Keratinocyte (primary cell): ENCODE data around the gene SLC25A43. TPM values are rescaled to one million over a fixed set of nuclear protein-coding genes. Genes with fewer than 3 reads are reported as not detected.
A peak's percentile ranks its signal among the peaks of the same experiment; 100 is the strongest.

Experiments
- DNase-seq: peaks from one replicate; pipeline ENCODE4 v3.0.0-alpha.2; 2011; ENCODE audit warnings: low read depth, missing footprints, low spot score
- FAIRE-seq: peaks from 2 replicates; lab custom pipeline; 2011; peaks lifted over from hg19 to GRCh38; lab: Jason Lieb, UNC
- H2AFZ ChIP-seq: 2 replicates; pipeline ENCODE4 v1.6.0; 2012; ENCODE audit warnings: low read length, control low read depth, inconsistent platforms; ENCODE audit not compliant: control insufficient read depth
- H3K27ac ChIP-seq: 2 replicates; pipeline ENCODE4 v1.5.1; 2011; ENCODE audit warnings: low read length; ENCODE audit not compliant: control insufficient read depth, insufficient read depth
- H3K27me3 ChIP-seq: 3 replicates; pipeline ENCODE4 v1.6.0; 2011; ENCODE audit warnings: low read length; ENCODE audit not compliant: control insufficient read depth, insufficient read depth; ENCODE audit errors: extremely low read depth
- H3K36me3 ChIP-seq, 2 experiments: 2 replicates in 1 of 2; 3 replicates in 1 of 2; pipeline ENCODE4 v1.5.1; 2011; ENCODE audit warnings: low read length in 2 of 2, mild to moderate bottlenecking in 1 of 2; ENCODE audit not compliant: control insufficient read depth in 2 of 2, insufficient read depth in 2 of 2; ENCODE audit errors: extremely low read depth in 1 of 2
- H3K4me1 ChIP-seq: 3 replicates; pipeline ENCODE4 v1.5.1; 2011; ENCODE audit warnings: low read length; ENCODE audit not compliant: control insufficient read depth, insufficient read depth; ENCODE audit errors: extremely low read depth
- H3K4me2 ChIP-seq: 3 replicates; pipeline ENCODE4 v1.6.0; 2011; ENCODE audit warnings: low read depth, low read length; ENCODE audit not compliant: control insufficient read depth, insufficient read depth; ENCODE audit errors: extremely low read depth
- H3K4me3 ChIP-seq, 3 experiments: fragments of 200-600 bp in 1 of 3; sonication (generic) in 1 of 3; 2 replicates in 2 of 3; 3 replicates in 1 of 3; pipeline ENCODE4 v1.5.1; 2011 to 2016; ENCODE audit warnings: low read length in 3 of 3, mild to moderate bottlenecking in 3 of 3, control low read depth in 2 of 3, inconsistent platforms in 1 of 3, low read depth in 1 of 3, mixed read lengths in 1 of 3, mixed run types in 1 of 3, moderate library complexity in 1 of 3; ENCODE audit not compliant: control insufficient read depth in 2 of 3, insufficient read depth in 2 of 3; ENCODE audit errors: extremely low read depth in 1 of 3
- H3K79me2 ChIP-seq: 2 replicates; pipeline ENCODE4 v1.6.0; 2012; ENCODE audit warnings: low read length; ENCODE audit not compliant: control insufficient read depth, insufficient read depth
- H3K9ac ChIP-seq: 3 replicates; pipeline ENCODE4 v1.6.0; 2011; ENCODE audit warnings: low read length; ENCODE audit not compliant: control insufficient read depth, insufficient read depth; ENCODE audit errors: extremely low read depth
- H3K9me1 ChIP-seq: 3 replicates; pipeline ENCODE4 v1.6.0; 2011; ENCODE audit warnings: low read length; ENCODE audit not compliant: control insufficient read depth, insufficient read depth; ENCODE audit errors: extremely low read depth
- H3K9me3 ChIP-seq: 2 replicates; pipeline ENCODE4 v1.5.1; 2012; ENCODE audit warnings: low read depth, low read length; ENCODE audit not compliant: control insufficient read depth
- H4K20me1 ChIP-seq: 3 replicates; pipeline ENCODE4 v1.6.0; 2011; ENCODE audit warnings: low read length; ENCODE audit not compliant: control insufficient read depth, insufficient read depth; ENCODE audit errors: extremely low read depth
- EZH2 ChIP-seq: IDR thresholded peaks from one replicate; pipeline ENCODE4 v1.6.1; 2012; ENCODE audit warnings: inconsistent platforms, mild to moderate bottlenecking, low read length, moderate library complexity
- dilution Hi-C: fragments of 300-500 bp; cut with MboI; formaldehyde crosslinking; loops from one replicate; pipeline ENCODE4 v1.7.0; 2020; ENCODE audit warnings: low sequenced_read_pairs; ENCODE audit not compliant: extremely low pct_ligation_motif_present
- polyA plus RNA-seq, 5 experiments: library from polyadenylated mRNA; depleted of rRNA in 3 of 5; stranded (reverse) in 3 of 5; stranded (forward) in 1 of 5; unstranded in 1 of 5; fragments of >200 nt; gene quantifications; 1 replicate in 1 of 5; 2 replicates in 3 of 5; 3 replicates in 1 of 5; pipeline versions ENCODE4 v1.2.1 to v1.2.3, GENCODE V29; 2011 to 2012; ENCODE audit warnings: missing spikeins in 2 of 5, low read depth in 1 of 5, low replicate concordance in 1 of 5
- TF ChIP-seq, protein P1 (sequence below), 3 experiments: IDR thresholded peaks in 1 of 3; conservative IDR thresholded peaks in 1 of 3; optimal IDR thresholded peaks in 1 of 3; 2 replicates in 2 of 3; 3 replicates in 1 of 3; pipeline versions ENCODE3 to v1.5.1; 2011; ENCODE audit warnings: low read length in 3 of 3, mild to moderate bottlenecking in 3 of 3, moderate library complexity in 2 of 3, control low read depth in 1 of 3, inconsistent platforms in 1 of 3; ENCODE audit not compliant: insufficient read depth in 2 of 3; ENCODE audit errors: extremely low read depth in 1 of 3

SLC25A43 gene
- polyA plus RNA-seq, 1 donor (not counting 4 experiments of a cell fraction or from before 2014, with no cell fraction given) = 23.0 TPM

DNA sequence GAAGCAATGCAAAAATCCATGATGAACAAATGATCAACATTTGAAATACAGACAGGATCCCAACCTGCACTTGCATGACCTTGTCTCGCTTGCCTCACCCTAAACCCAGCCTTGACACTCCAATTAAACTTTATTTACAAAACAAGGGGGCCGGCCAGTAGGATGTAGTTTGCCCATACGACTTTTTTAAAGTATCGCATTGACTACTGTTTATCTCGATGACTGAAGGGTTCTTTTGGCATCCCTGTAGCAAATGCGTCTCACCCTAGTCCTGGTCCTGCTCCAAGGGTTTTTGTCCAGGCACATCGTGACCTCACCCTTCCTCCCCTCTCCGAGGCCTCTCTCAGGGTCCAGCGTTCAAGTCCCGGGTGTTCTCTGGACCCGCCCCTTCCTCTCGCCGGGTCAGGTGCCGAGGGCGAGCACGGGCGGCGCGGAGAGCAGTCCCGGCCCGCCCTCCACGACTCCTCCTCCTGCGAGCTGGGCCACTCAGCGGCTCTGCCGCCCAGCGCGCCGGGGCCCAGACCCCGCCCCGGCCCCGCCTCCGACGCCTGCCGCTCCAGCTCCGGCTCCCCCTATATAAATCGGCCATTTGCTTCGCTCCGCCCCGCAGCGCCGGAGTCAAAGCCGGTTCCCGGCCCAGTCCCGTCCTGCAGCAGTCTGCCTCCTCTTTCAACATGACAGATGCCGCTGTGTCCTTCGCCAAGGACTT is 68.9 kb downstream of the SLC25A43 start, which contains the start of gene SLC25A5:
Gene SLC25A5 (plus strand): TSS at position 603 of the 709 bp plus-strand sequence. CDS start 72 bp downstream, at position 675.
- dilution Hi-C loops = no loop called here
- Histone ChIP-seq H3K79me2 (peaks cover 9% of the 10 kb centered on the region), H3K4me2 (peak within 1 kb of the TSS; percentile 80), H3K9me1 (no peaks in the 10 kb centered on the region), H3K4me3 (peak within 1 kb of the TSS; percentile 77 to 82 (median 77)), H3K27me3 (no peaks in the 10 kb centered on the region), H3K9me3 (no peaks in the 10 kb centered on the region), H3K4me1 (no peaks in the 10 kb centered on the region), H2AFZ (peak within 1 kb of the TSS; percentile 66), H3K9ac (peak within 1 kb of the TSS; percentile 87), H3K27ac (peak within 1 kb of the TSS; percentile 69), H4K20me1 (peaks cover 7% of the 10 kb centered on the region), H3K36me3 (peaks cover 0 to 9% of the 10 kb centered on the region in 2 experiments)
- DNase-seq (no peak), FAIRE-seq (no peak)
- TF ChIP-seq, protein P1, sequence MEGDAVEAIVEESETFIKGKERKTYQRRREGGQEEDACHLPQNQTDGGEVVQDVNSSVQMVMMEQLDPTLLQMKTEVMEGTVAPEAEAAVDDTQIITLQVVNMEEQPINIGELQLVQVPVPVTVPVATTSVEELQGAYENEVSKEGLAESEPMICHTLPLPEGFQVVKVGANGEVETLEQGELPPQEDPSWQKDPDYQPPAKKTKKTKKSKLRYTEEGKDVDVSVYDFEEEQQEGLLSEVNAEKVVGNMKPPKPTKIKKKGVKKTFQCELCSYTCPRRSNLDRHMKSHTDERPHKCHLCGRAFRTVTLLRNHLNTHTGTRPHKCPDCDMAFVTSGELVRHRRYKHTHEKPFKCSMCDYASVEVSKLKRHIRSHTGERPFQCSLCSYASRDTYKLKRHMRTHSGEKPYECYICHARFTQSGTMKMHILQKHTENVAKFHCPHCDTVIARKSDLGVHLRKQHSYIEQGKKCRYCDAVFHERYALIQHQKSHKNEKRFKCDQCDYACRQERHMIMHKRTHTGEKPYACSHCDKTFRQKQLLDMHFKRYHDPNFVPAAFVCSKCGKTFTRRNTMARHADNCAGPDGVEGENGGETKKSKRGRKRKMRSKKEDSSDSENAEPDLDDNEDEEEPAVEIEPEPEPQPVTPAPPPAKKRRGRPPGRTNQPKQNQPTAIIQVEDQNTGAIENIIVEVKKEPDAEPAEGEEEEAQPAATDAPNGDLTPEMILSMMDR (optimal IDR thresholded peaks at IDR 0.05 in 1 of 3, IDR thresholded peaks at IDR 0.05 in 1 of 3, conservative IDR thresholded peaks at IDR 0.05 in 1 of 3; ENCODE audit: extremely low read depth in 1 of 3, insufficient read depth in 2 of 3, low read length in 3 of 3) = no peak
- no peak for TF ChIP-seq EZH2

DNA sequence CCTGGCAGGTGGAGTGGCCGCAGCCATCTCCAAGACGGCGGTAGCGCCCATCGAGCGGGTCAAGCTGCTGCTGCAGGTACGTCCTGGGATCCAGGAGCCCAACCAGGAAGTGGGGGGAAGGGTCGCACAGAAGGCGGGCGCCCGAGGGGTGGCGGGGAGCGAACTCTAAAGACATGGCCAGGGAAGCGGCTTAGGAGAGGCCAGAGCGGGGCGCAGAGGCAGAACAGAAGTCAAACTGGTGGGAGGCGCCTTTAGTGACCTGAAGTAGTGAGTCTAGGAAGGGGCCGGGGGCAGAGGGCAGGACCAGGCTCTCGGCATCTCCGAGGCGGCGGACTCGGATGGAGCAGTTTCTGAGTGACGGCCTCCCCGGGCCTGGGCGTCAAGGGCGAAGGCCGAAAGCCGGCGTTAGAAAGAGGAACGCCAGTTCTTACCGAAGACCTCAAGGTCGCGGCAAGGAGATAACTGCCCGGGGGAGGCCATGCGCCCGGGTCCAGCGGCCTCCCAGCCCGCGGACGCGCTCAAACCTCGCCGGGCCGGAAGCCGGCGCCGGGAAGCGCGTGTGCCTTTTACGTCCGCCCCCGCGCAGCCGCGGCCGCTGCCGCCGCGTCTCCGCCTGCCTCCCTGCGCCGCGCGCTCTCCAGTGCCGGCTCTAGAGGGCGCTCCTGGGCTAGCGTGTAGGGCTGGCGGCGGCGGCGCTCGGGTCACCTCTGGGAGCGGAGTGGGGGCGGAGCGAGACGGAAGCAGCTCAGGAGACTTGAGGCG is 69.6 kb downstream of the SLC25A43 start:
- H3K9ac ChIP-seq = peak overlapping the region; percentile 87
- peaks cover 7% of the 10 kb centered on the region for H4K20me1 ChIP-seq
- dilution Hi-C loops = no loop called here
- H3K9me1 ChIP-seq = no peaks in the 10 kb centered on the region
- H3K27ac ChIP-seq = peak overlapping the region; percentile 69
- H3K36me3 ChIP-seq = peaks cover 0 to 9% of the 10 kb centered on the region in 2 experiments
- no peaks in the 10 kb centered on the region for H3K9me3 ChIP-seq
- H3K4me3 ChIP-seq = peak overlapping the region; percentile 77 to 82 (median 77)
- FAIRE-seq (no peak), DNase-seq (no peak)
- H3K79me2 ChIP-seq = peaks cover 9% of the 10 kb centered on the region
- TF ChIP-seq, protein P1 (optimal IDR thresholded peaks at IDR 0.05 in 1 of 3, IDR thresholded peaks at IDR 0.05 in 1 of 3, conservative IDR thresholded peaks at IDR 0.05 in 1 of 3; ENCODE audit: extremely low read depth in 1 of 3, insufficient read depth in 2 of 3, low read length in 3 of 3) = peak; percentile 36 to 73 (median 69)
- no peak for TF ChIP-seq EZH2
- H3K4me1 ChIP-seq = no peaks in the 10 kb centered on the region
- H2AFZ ChIP-seq = peak overlapping the region; percentile 46
- no peaks in the 10 kb centered on the region for H3K27me3 ChIP-seq
- H3K4me2 ChIP-seq = peak overlapping the region; percentile 80
